ENCODE results near the gene TACR2. TPM values are rescaled to one million over a fixed set of nuclear protein-coding genes. Genes with fewer than 3 reads are reported as not detected.

The TACR2 gene
- total RNA-seq, 4 donors from 2014 or later, result 0.25 to 1.2 (median 0.63) TPM

DNA sequence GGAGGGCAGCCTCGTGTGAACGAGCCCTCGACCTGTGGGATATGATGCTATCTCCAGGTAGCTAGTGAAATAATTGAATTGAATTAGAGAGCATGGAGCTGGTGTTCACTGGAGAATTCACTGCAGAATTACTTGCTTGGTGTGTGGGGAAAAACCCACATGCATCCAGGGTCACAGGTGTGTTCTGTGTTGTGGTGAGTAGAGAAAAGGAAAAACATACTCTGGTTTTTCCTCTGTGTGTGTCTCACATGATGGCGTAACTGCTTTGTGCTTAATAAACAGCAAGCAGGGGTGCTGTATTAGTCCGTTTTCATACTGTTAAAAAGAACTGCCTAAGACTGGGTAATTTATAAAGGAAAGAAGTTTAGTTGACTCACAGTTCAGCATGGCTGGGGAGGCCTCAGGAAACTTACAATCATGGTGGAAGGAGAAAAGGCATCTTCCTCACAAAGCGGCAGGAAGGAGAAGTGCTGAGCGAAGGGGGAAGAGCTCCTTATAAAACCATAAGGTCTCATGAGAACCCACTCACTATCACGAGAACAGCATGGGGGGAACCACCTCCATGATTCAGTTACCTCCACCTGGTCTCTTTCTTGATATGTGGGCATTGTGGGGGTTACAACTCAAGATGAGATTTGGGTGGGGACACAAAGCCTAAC lies 62.6 kb downstream of the TACR2 start:
- peaks cover 24% of the 10 kb centered on the region for H3K4me1 ChIP-seq
- no peak for TF ChIP-seq EP300 (IDR thresholded peaks at IDR 0.05)
- TF ChIP-seq, protein P1, sequence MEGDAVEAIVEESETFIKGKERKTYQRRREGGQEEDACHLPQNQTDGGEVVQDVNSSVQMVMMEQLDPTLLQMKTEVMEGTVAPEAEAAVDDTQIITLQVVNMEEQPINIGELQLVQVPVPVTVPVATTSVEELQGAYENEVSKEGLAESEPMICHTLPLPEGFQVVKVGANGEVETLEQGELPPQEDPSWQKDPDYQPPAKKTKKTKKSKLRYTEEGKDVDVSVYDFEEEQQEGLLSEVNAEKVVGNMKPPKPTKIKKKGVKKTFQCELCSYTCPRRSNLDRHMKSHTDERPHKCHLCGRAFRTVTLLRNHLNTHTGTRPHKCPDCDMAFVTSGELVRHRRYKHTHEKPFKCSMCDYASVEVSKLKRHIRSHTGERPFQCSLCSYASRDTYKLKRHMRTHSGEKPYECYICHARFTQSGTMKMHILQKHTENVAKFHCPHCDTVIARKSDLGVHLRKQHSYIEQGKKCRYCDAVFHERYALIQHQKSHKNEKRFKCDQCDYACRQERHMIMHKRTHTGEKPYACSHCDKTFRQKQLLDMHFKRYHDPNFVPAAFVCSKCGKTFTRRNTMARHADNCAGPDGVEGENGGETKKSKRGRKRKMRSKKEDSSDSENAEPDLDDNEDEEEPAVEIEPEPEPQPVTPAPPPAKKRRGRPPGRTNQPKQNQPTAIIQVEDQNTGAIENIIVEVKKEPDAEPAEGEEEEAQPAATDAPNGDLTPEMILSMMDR (IDR thresholded peaks at IDR 0.05), result no peak
- TF ChIP-seq POLR2A (IDR thresholded peaks at IDR 0.05), result no peak
- TF ChIP-seq POLR2AphosphoS5 (IDR thresholded peaks at IDR 0.05), result no peak
- H3K4me3 ChIP-seq, result no peak overlapping the region
- 84% methylated on average over 8 of the region's 8 CpGs for WGBS
- H3K36me3 ChIP-seq, result peaks cover 7% of the 10 kb centered on the region
- H3K9me3 ChIP-seq, result no peaks in the 10 kb centered on the region
- no peak for DNase-seq (ENCODE audit: low spot score in 2 of 2)
- H3K27me3 ChIP-seq, result no peaks in the 10 kb centered on the region
- no peak overlapping the region for H3K27ac ChIP-seq

Other genes with a start within 250 kb of the TACR2 start
- gene SUPV3L1, start 236.7 kb downstream of the TACR2 start, total RNA-seq, result 10 to 100 TPM; 27.9 to 53.1 (median 30.5) TPM
- gene HKDC1, start 196.6 kb downstream of the TACR2 start, total RNA-seq, result under 1 TPM in 2 of 4 donors, not detected in 2; 0.13 to 0.15 TPM
- 100 to 1,000 TPM; 119 to 142 (median 141) TPM for gene HK1, start 138.4 kb downstream of the TACR2 start, total RNA-seq
- 10 to 100 TPM in 2 of 4 donors, 1 to 10 TPM in 2; 4.0 to 18.1 (median 11.7) TPM for gene TSPAN15, start 34.5 kb upstream of the TACR2 start, total RNA-seq
- not detected for gene NEUROG3, start 156.5 kb upstream of the TACR2 start, total RNA-seq
- gene FAM241B, start 213.3 kb upstream of the TACR2 start, total RNA-seq, result 1 to 10 TPM in 3 of 4 donors, under 1 TPM in 1; 0.49 to 4.3 (median 2.5) TPM